Measurements from ENCODE around the gene CNIH3. TPM values are rescaled to one million over a fixed set of nuclear protein-coding genes. Genes with fewer than 3 reads are reported as not detected.
A peak's percentile ranks its signal among the peaks of the same experiment; 100 is the strongest.

The CNIH3 gene
- total RNA-seq, 1 experiment from 2014 or later, result 4.2 TPM

GRCh38 chr1:224605482-224606181 lies 10.5 kb upstream of the CNIH3 start:
- peaks cover 9 to 22% (median 14%) of the 10 kb centered on the region in 3 experiments; a peak in 6 of 7 replicates for H3K36me3 Mint-ChIP-seq (ENCODE audit: insufficient read depth in 1 of 3, low read depth in 3 of 3)
- Histone ChIP-seq H4K91ac (ENCODE audit: insufficient read length, low read depth, low read length) (no peak overlapping the region), H2AFZ (ENCODE audit: low read length) (no peak overlapping the region), H3K4ac (ENCODE audit: low read depth, low read length) (no peak overlapping the region), H2BK5ac (ENCODE audit: insufficient read length, low read length) (no peak overlapping the region), H3K23me2 (ENCODE audit: insufficient read length, low read depth, low read length, poor library complexity, severe bottlenecking) (no peaks in the 10 kb centered on the region), H4K5ac (ENCODE audit: insufficient read length, low read depth, low read length) (no peak overlapping the region), H2AK5ac (ENCODE audit: insufficient read length, low read length) (no peak overlapping the region), H3K18ac (ENCODE audit: insufficient read length, low read depth, low read length) (no peak overlapping the region), H3K79me2 (ENCODE audit: insufficient read depth, low read length) (no peaks in the 10 kb centered on the region), H4K8ac (replicated peaks; ENCODE audit: insufficient read length, low read depth, low read length) (no peak overlapping the region), H3K56ac (ENCODE audit: insufficient read length, low read depth, low read length) (no peak overlapping the region), H3K14ac (ENCODE audit: insufficient read depth, low read length) (no peak overlapping the region), H2BK120ac (ENCODE audit: low read depth, low read length, poor library complexity, severe bottlenecking) (no peak overlapping the region), H2BK15ac (ENCODE audit: low read depth, low read length) (no peak overlapping the region), H2BK20ac (ENCODE audit: low read depth, low read length, poor library complexity, severe bottlenecking) (no peak overlapping the region), H3K4me1 (ENCODE audit: insufficient read depth, low read length) (peaks cover 4% of the 10 kb centered on the region; the same call in 1 of the 2 replicates), H2BK12ac (ENCODE audit: insufficient read length, low read depth, low read length) (no peak overlapping the region), H3K27me3 (ENCODE audit: insufficient read depth, low read length) (no peaks in the 10 kb centered on the region), H4K20me1 (ENCODE audit: control insufficient read depth, insufficient read depth, insufficient read length) (no peaks in the 10 kb centered on the region), H3K9ac (ENCODE audit: extremely low read depth, insufficient read length, low read length) (no peak overlapping the region), H3K4me2 (ENCODE audit: insufficient read depth, insufficient read length, low read length) (no peak overlapping the region), H3K9me3 (ENCODE audit: control insufficient read depth, low read depth, low read length) (no peaks in the 10 kb centered on the region), H3K79me1 (ENCODE audit: insufficient read depth, low read depth, low read length, poor library complexity, severe bottlenecking) (no peaks in the 10 kb centered on the region), H3K27ac (ENCODE audit: insufficient read length, low read depth, low read length) (no peak overlapping the region), H3T11ph (ENCODE audit: low read length) (no peak overlapping the region), H3K23ac (ENCODE audit: insufficient read length, low read depth, low read length) (no peak overlapping the region)
- TF ChIP-seq CTCF (conservative IDR thresholded peaks at IDR 0.05), result no peak
- peaks cover 13 to 24% of the 10 kb centered on the region in 2 experiments for H3K9me3 Mint-ChIP-seq
- H3K27ac Mint-ChIP-seq, result peak overlapping the region in 1 of 3 experiments; percentile 13; a peak in 1 of 7 replicates
- no CpG with 5 or more reads among the region's 11 CpGs for WGBS (ENCODE audit: extremely low coverage, insufficient read length, low lambda C conversion rate)
- peaks cover 41 to 47% of the 10 kb centered on the region in 2 experiments for H3K4me1 Mint-ChIP-seq
- no peak overlapping the region for H3K4me3 Mint-ChIP-seq
- DNase-seq, result no peak
- H3K27me3 Mint-ChIP-seq (ENCODE audit: low read depth), result peaks cover 28% of the 10 kb centered on the region
